Thymus (tissue), 11 donors: Measurements from ENCODE around the gene MDN1. TPM values are rescaled to one million over a fixed set of nuclear protein-coding genes. Genes with fewer than 3 reads are reported as not detected.

Experiments used
- DNase-seq, 9 donors: peaks; one replicate each; pipeline ENCODE4 v3.0.0-alpha.2; 2013; ENCODE audit warnings: low spot score in 9 of 9, low read depth in 6 of 9, missing footprints in 1 of 9
- H3K27ac ChIP-seq, 2 donors: one replicate each; pipeline ENCODE4 v1.5.1; 2013; ENCODE audit warnings: control low read depth in 1 of 2, low read depth in 1 of 2, low read length in 1 of 2, mild to moderate bottlenecking in 1 of 2, moderate library complexity in 1 of 2
- H3K27me3 ChIP-seq, 2 donors: one replicate each; pipeline ENCODE4 v1.5.1; 2013; ENCODE audit warnings: low read length in 1 of 2; ENCODE audit not compliant: control insufficient read depth in 2 of 2, insufficient read depth in 1 of 2
- H3K36me3 ChIP-seq, 2 donors: one replicate each; pipeline ENCODE4 v1.5.1; 2013; ENCODE audit warnings: low read length in 1 of 2, mild to moderate bottlenecking in 1 of 2, moderate library complexity in 1 of 2; ENCODE audit not compliant: control insufficient read depth in 2 of 2, insufficient read depth in 2 of 2
- H3K4me1 ChIP-seq, 2 donors: one replicate each; pipeline ENCODE4 v1.5.1; 2013; ENCODE audit warnings: low read length in 2 of 2; ENCODE audit not compliant: control insufficient read depth in 2 of 2, insufficient read depth in 2 of 2
- H3K4me3 ChIP-seq, 2 donors: one replicate each; pipeline ENCODE4 v1.5.1; 2013; ENCODE audit warnings: low read length in 2 of 2, control low read depth in 1 of 2, mild to moderate bottlenecking in 1 of 2
- H3K9me3 ChIP-seq, 2 donors: one replicate each; pipeline ENCODE4 v1.5.1; 2013; ENCODE audit warnings: low read length in 1 of 2, mild to moderate bottlenecking in 1 of 2; ENCODE audit not compliant: control insufficient read depth in 2 of 2, insufficient read depth in 1 of 2
- WGBS: extraction: QIAGEN DNeasy Blood & Tissue Kit; methylation state at CpG from one replicate; pipeline ENCODE4 v1.1.7; 2013; 5-methylcytosine and 5-hydroxymethylcytosine counted together
- polyA plus RNA-seq: library from polyadenylated mRNA; stranded (reverse); fragments of 200-250 nt; gene quantifications from one replicate; pipeline ENCODE4 v1.2.3, GENCODE V29; 2013
- total RNA-seq: library from RNA; stranded (reverse); fragments of 120-200 nt; gene quantifications from one replicate; pipeline ENCODE4 v1.2.4, GENCODE V29; 2013
- donor health status: healthy.

Gene MDN1
- total and polyA plus RNA-seq, 2 donors: 15.1 to 37.6 TPM

- Histone ChIP-seq H3K4me1 (no peaks in the 10 kb centered on the region), H3K4me3 (no peak overlapping the region), H3K27me3 (no peaks in the 10 kb centered on the region), H3K9me3 (no peaks in the 10 kb centered on the region), H3K36me3 (peaks cover 23 to 51% of the 10 kb centered on the region in 2 donors), H3K27ac (no peak overlapping the region)
- no peak for DNase-seq
- WGBS: 81% methylated on average over 6 of the region's 6 CpGs
Measured at GRCh38 chr6:89768324-89768723, 51.3 kb downstream of the MDN1 start.

DNA sequence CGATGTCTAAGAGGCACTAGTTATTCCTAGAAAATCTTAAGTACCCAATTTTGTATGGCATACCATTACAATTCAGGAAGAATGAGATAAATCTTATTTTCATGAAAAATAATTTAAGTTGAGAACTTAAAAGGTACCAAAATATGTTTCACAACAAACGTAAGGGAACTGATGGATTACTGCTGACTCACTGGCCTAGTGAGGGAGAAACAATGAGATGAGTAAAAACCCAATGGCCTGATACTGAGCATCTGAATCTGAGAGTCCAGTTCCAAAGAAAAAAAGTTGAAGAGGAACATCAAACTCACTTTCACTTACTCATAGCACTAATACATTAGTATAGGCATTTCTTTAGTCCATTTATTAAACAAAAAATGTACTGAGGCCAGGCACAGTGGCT lies 56.0 kb downstream of the MDN1 start:
- Histone ChIP-seq H3K27me3 (no peaks in the 10 kb centered on the region), H3K27ac (no peak overlapping the region), H3K4me3 (no peak overlapping the region), H3K36me3 (peaks cover 12 to 25% of the 10 kb centered on the region in 2 donors), H3K9me3 (no peaks in the 10 kb centered on the region), H3K4me1 (no peaks in the 10 kb centered on the region)
- WGBS: 96% methylated on average over 2 of the region's 2 CpGs
- DNase-seq: no peak

- 96% methylated on average over 1 of the region's 1 CpG for WGBS
- Histone ChIP-seq H3K27ac (no peak overlapping the region), H3K9me3 (no peaks in the 10 kb centered on the region), H3K4me1 (no peaks in the 10 kb centered on the region), H3K27me3 (no peaks in the 10 kb centered on the region), H3K36me3 (peaks cover 9 to 31% of the 10 kb centered on the region in 2 donors), H3K4me3 (no peak overlapping the region)
- DNase-seq: no peak
Measured at GRCh38 chr6:89758830-89759229, 60.8 kb downstream of the MDN1 start.

- H3K27me3 ChIP-seq: no peaks in the 10 kb centered on the region
- no peaks in the 10 kb centered on the region for H3K4me1 ChIP-seq
- H3K9me3 ChIP-seq: no peaks in the 10 kb centered on the region
- peaks cover 10 to 54% of the 10 kb centered on the region in 2 donors for H3K36me3 ChIP-seq
- no peak overlapping the region for H3K27ac ChIP-seq
- 97% methylated on average over 5 of the region's 5 CpGs for WGBS
- DNase-seq: no peak
- H3K4me3 ChIP-seq: no peak overlapping the region
Measured at GRCh38 chr6:89750338-89750737, 69.3 kb downstream of the MDN1 start.

- WGBS: 98% methylated on average over 1 of the region's 1 CpG
- H3K4me1 ChIP-seq: no peaks in the 10 kb centered on the region
- H3K27me3 ChIP-seq: no peaks in the 10 kb centered on the region
- no peak for DNase-seq
- H3K4me3 ChIP-seq: no peak overlapping the region
- peaks cover 13 to 58% of the 10 kb centered on the region in 2 donors for H3K36me3 ChIP-seq
- H3K9me3 ChIP-seq: no peaks in the 10 kb centered on the region
- no peak overlapping the region for H3K27ac ChIP-seq
Measured at GRCh38 chr6:89749918-89750317, 69.7 kb downstream of the MDN1 start.

- no peak overlapping the region for H3K27ac ChIP-seq
- no peak overlapping the region for H3K4me3 ChIP-seq
- H3K36me3 ChIP-seq: peaks cover 24 to 62% of the 10 kb centered on the region in 2 donors
- H3K27me3 ChIP-seq: no peaks in the 10 kb centered on the region
- no peaks in the 10 kb centered on the region for H3K9me3 ChIP-seq
- no peaks in the 10 kb centered on the region for H3K4me1 ChIP-seq
- WGBS: 97% methylated on average over 4 of the region's 4 CpGs
- DNase-seq: no peak
Measured at GRCh38 chr6:89745716-89746115, 73.9 kb downstream of the MDN1 start.

GRCh38 chr6:89745096-89745495 lies 74.5 kb downstream of the MDN1 start:
- 99% methylated on average over 5 of the region's 5 CpGs for WGBS
- no peaks in the 10 kb centered on the region for H3K27me3 ChIP-seq
- H3K9me3 ChIP-seq: no peaks in the 10 kb centered on the region
- H3K4me3 ChIP-seq: no peak overlapping the region
- DNase-seq: no peak
- H3K36me3 ChIP-seq: peaks cover 24 to 57% of the 10 kb centered on the region in 2 donors
- no peaks in the 10 kb centered on the region for H3K4me1 ChIP-seq
- no peak overlapping the region for H3K27ac ChIP-seq

DNA sequence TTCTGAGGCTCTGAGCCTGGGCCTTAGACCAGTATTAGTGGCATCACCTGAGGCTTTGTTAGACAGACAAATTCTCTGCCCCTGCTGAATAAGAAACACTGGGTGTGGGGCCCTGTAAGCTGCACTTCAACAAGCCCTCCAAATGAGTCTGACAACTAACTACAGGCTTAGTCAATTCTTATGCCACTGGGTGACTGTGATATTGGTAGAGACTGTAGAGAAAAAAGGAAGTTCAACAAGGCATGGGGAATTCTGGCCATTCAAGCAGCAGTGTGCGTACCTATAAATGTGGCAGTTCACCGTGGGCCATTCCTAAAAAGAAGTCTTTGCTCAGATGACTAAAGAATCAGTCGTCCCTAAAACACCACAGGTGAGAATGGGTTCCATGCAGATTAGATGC lies 82.7 kb downstream of the MDN1 start:
- DNase-seq: no peak
- H3K4me1 ChIP-seq: no peaks in the 10 kb centered on the region
- H3K4me3 ChIP-seq: no peak overlapping the region
- H3K9me3 ChIP-seq: no peaks in the 10 kb centered on the region
- no peaks in the 10 kb centered on the region for H3K27me3 ChIP-seq
- 95% methylated on average over 3 of the region's 3 CpGs for WGBS
- no peak overlapping the region for H3K27ac ChIP-seq
- H3K36me3 ChIP-seq: peaks cover 6 to 37% of the 10 kb centered on the region in 2 donors

DNA sequence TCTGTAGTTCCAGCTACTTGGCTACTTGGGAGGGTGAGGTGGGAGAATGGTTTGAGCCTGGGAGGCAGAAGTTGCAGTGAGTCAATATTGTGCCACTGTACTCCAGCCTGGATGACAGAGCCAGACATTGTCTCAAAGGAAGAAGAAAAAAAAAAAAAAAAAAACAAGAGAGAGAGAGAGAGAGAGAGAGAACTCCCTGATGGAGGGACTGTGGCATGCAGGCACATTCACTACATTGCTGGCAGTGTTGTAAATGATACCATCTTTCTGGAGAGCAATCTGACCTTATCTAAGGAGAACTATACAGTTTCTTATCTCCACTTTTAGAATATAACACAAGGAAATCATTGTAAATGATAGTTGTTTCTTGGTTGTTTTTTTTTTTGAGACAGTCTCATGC lies 85.1 kb downstream of the MDN1 start:
- Histone ChIP-seq H3K4me3 (no peak overlapping the region), H3K36me3 (peaks cover 6 to 31% of the 10 kb centered on the region in 2 donors), H3K27me3 (no peaks in the 10 kb centered on the region)

More for the DNA sequence above, 85.1 kb downstream of the MDN1 start:
- no peaks in the 10 kb centered on the region for H3K9me3 ChIP-seq
- no peaks in the 10 kb centered on the region for H3K4me1 ChIP-seq
- no peak overlapping the region for H3K27ac ChIP-seq
- no peak for DNase-seq
